HG02759 (cell line): Measurements from ENCODE around the gene PCBD1.
"Not testable (repeated sequence)": the region's sequence is repeated elsewhere in the genome, so short reads cannot be mapped to it uniquely, and the experiment has no call there.

ENCODE experiments used
- ATAC-seq: cut with Tn5 transposase; IDR thresholded peaks from one replicate; pipeline ENCODE4 v1.9.1; 2021; ENCODE audit warnings: mild to moderate bottlenecking, moderate library complexity; ENCODE audit not compliant: unreplicated experiment

Gene PCBD1

GRCh38 chr10:70874061-70874460 is 14.3 kb downstream of the PCBD1 start:
- ATAC-seq = no peak

- ATAC-seq = no peak
Observed at GRCh38 chr10:70872291-70872690, 16.1 kb downstream of the PCBD1 start.

- ATAC-seq = no peak
Observed at GRCh38 chr10:70866424-70866823, 21.9 kb downstream of the PCBD1 start.

- no peak for ATAC-seq
Observed at GRCh38 chr10:70864935-70865334, 23.4 kb downstream of the PCBD1 start.

DNA sequence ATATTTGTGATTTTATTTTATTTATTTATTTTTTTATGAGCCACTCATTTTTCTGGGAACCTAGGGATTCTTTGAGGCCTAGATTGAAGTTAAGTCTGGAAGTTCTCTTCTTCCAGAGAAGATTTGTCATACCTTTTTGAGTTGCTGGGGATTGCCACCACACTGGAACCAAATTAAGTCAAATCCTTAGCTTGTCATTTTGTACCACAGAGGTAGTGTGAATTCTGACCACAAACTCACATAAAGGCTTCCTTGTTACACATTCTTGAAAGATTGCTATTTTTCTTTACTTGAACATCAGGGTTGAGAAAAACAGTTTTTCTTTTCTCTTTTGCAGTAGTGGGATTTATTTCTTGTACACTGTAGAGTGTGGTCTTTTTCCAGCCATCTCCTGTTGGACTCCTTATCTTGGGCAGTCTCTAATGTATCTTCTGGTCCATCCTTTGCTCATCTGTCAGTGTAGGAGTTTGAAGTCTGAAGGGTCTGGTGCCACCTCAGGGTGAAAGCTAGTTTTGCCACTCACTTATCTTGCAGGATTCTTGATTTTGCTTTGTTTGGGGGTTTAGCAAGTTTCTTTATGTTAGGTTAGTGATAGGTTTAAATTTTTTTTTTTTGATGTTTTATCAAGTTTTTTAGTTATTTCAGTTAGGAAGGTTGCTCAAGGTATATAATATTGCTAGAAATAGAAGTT is 24.8 kb downstream of the PCBD1 start:
- ATAC-seq = no peak

DNA sequence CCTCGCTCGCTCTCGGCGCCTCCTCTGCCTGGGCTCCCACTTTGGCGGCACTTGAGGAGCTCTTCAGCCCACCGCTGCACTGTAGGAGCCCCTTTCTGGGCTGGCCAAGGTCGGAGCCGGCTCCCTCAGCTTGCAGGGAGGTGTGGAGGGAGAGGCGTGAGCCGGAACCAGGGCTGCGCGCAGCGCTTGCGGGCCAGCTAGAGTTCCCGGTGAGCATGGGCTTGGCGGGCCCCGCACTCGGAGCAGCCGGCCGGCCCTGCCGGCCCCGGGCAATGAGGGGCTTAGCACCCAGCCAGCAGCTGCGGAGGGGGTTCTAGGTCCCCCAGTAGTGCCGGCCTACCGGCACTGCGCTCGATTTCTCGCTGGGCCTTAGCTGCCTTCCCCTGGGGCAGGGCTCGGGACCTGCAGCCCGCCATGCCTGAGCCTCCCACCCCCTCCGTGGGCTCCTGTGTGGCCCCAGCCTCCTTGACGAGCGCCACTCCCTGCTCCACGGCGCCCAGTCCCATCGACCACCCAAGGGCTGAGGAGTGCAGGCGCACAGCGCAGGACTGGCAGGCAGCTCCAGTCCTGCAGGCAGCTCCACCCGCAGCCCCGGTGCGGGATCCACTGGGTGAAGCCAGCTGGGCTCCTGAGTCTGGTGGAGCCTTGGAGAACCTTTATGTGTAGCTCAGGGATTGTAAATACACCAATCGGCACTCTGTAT is 26.7 kb downstream of the PCBD1 start:
- ATAC-seq = not testable (repeated sequence)

GRCh38 chr10:70858759-70859158 is 29.6 kb downstream of the PCBD1 start:
- no peak for ATAC-seq

GRCh38 chr10:70856454-70856853 is 31.9 kb downstream of the PCBD1 start:
- ATAC-seq = no peak

DNA sequence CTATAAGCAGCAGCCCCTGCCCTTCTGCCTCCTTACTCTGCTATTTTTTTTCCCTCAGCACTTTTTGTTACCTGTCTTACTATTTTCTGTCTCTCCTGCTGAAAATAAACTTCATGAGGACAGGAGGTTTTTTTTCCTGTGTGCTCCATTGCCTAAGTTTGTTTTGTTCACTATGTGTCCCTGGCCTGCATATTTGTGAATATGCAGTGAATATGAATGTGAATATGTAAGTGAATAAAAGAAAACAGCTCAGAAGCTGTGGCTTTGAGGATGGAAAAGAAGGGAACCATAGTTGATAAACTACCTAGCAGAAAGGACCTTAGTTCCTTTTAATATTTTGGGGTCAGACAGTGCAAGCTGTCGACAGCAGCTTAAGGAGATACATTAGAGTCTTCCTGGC is 34.9 kb downstream of the PCBD1 start:
- no peak for ATAC-seq

DNA sequence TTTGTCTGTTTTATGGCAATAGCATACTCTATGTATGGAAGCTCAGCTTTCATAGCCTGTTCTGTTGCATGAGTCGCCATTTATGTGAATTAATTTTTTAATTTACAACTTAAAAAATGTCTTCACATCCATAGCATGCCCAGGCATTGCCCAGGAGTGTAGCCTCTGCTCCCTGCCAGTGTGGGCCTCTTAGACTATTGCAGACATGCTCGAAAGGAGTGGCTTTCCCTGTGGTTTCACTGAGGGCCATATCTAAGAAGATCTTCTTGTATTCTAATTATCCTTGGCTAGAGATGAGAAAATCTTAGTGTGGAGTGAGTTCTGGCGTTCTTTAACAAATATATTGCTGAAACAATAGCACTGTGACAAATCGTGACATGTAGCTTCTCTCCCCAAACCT is 35.3 kb downstream of the PCBD1 start:
- ATAC-seq = no peak

GRCh38 chr10:70851597-70852475 is 36.5 kb downstream of the PCBD1 start:
- ATAC-seq = no peak

DNA sequence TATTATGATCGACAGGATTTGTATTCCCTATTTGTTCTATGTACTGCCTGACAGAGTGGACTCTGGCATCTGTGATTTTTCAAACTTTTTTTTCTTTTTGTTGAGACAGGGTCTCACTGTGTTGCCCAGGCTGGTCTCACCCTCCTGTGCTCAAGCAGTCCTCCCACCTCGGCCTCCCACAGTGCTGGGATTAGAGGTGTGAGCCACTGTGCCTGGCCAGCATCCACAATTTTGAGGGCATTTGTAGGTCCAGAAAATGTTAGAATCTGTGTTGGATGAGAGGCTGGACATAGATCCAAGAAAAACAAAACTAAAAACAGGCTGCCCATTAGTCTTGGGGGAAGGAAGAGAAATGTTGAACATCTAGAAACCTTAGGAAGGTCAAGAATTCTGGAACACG is 38.3 kb downstream of the PCBD1 start:
- ATAC-seq = no peak

- no peak for ATAC-seq
Observed at GRCh38 chr10:70849582-70850016, 38.8 kb downstream of the PCBD1 start.

- no peak for ATAC-seq
Observed at GRCh38 chr10:70847659-70848360, 40.6 kb downstream of the PCBD1 start.

DNA sequence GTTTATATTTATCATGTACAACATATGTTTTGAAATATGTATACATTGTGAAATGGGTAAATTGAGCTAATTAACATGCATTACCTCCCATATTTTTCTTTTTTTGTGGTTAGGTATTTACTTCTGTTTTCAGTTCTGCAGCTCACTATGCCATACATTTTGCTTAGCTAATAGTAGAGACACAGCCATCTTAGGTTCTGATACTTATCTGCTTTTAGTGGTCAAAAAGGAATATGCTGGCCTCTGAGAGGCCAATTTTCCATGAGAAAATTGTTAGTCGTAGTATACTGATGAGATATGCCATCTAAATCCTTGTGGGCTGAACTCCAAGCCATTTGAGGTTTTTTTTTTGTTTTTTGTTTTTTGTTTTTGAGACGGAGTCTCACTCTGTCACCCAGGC is 41.6 kb downstream of the PCBD1 start:
- no peak for ATAC-seq

DNA sequence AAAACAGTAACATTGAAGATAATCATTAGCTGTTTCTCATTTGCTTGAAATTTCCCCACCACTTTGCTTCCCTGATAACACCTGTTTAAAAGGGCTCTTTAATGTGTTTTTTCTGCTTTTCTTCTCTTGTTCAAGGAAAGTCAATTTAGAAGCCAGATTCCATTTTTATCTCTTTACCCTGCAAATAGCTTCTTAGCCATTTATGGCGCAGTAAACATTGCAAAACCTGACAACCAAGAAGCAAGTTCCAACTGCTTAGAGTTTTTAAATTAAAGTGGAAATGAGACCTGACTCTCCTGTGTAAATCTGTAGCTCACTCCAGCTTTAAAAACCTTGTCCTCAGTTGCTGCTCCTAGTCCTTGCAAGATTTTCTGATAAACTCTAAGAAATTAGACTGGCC is 42.5 kb downstream of the PCBD1 start:
- no peak for ATAC-seq

GRCh38 chr10:70845256-70845655 is 43.1 kb downstream of the PCBD1 start:
- no peak for ATAC-seq

GRCh38 chr10:70843776-70844489 is 44.4 kb downstream of the PCBD1 start:
- ATAC-seq = no peak

GRCh38 chr10:70843333-70843732 is 45.0 kb downstream of the PCBD1 start:
- ATAC-seq = no peak

DNA sequence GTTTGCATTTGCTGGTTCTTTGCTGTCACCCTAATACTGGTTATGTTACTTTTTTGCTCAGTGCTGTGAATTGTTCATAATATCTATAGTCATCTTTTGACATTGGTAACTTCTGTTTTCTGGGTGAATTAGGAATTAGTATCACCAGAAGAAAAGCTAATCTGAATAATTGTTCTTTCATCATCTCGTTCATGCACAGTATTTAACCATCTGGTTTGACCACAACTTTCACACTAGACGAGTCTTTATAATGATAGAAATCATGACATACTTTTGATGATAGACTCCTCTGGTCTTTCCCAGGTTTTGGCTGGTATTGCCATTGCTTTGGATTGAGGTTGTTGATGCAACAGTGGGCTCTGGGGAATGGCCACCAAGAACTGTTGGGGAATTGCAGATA is 47.5 kb downstream of the PCBD1 start:
- ATAC-seq = no peak
